K562 (cell line): ENCODE results near the gene TEX14. TPM values are rescaled to one million over a fixed set of nuclear protein-coding genes. Genes with fewer than 3 reads are reported as not detected.

Source experiments
- CBFB ChIP-seq: sonication (generic); formaldehyde crosslinking; IDR thresholded peaks from 2 replicates; pipeline ENCODE4 v1.4.0; 2020; ENCODE audit warnings: mild to moderate bottlenecking, missing genetic modification reagents
- CCAR2 ChIP-seq: fragments of 200-400 bp; formaldehyde crosslinking; IDR thresholded peaks from 2 replicates; pipeline ENCODE4 v1.6.1; 2017; ENCODE audit warnings: mild to moderate bottlenecking, low read depth, low read length
- CCNT2 ChIP-seq: IDR thresholded peaks from 2 replicates; pipeline ENCODE4 v1.6.1; 2011; ENCODE audit warnings: borderline replicate concordance, low read depth, mild to moderate bottlenecking, moderate library complexity, mixed read lengths, low read length; ENCODE audit not compliant: insufficient read length; ENCODE audit errors: extremely low read depth
- CEBPG ChIP-seq, 3 experiments: fragments of 200-800 bp in 1 of 3; sonication (Bioruptor generic) in 1 of 3; sonication (generic) in 1 of 3; formaldehyde crosslinking in 1 of 3; IDR thresholded peaks in 2 of 3; conservative IDR thresholded peaks in 1 of 3; 2 replicates each; pipeline versions ENCODE4 v1.6.1 to v1.8.0; 2016 to 2022; ENCODE audit warnings: missing compliant biosample characterization in 2 of 3, missing genetic modification characterization in 2 of 3, mild to moderate bottlenecking in 1 of 3, missing genetic modification reagents in 1 of 3
- HBP1 ChIP-seq: fragments of 450-650 bp; formaldehyde crosslinking; IDR thresholded peaks from 2 replicates; pipeline ENCODE4 v1.4.0; 2022; ENCODE audit warnings: missing genetic modification characterization
- HNRNPK ChIP-seq: fragments of 200-400 bp; formaldehyde crosslinking; IDR thresholded peaks from one replicate; pipeline ENCODE4 v1.6.1; 2018; ENCODE audit warnings: mild to moderate bottlenecking, low read depth, low read length; ENCODE audit not compliant: poor library complexity, severe bottlenecking
- JUNB ChIP-seq: fragments of 450-650 bp; formaldehyde crosslinking; conservative IDR thresholded peaks from 2 replicates; pipeline ENCODE4 v1.4.0; 2020; ENCODE audit warnings: mild to moderate bottlenecking
- KAT7 ChIP-seq: sonication (generic); formaldehyde crosslinking; IDR thresholded peaks from 2 replicates; pipeline ENCODE4 v1.8.0; 2022; ENCODE audit warnings: missing genetic modification reagents, mild to moderate bottlenecking, borderline replicate concordance
- MTF1 ChIP-seq: fragments of 250-450 bp; sonication (Bioruptor Pico); IDR thresholded peaks from 2 replicates; pipeline ENCODE4 v1.9.0; 2021; ENCODE audit warnings: moderate library complexity, mild to moderate bottlenecking, inconsistent platforms, borderline replicate concordance
- NCOA1 ChIP-seq: fragments of 450-650 bp; IDR thresholded peaks from 2 replicates; pipeline ENCODE4 v1.6.1; 2016; ENCODE audit warnings: low read depth
- NCOA2 ChIP-seq, 2 experiments: fragments of 450-650 bp; IDR thresholded peaks; 2 replicates each; pipeline ENCODE4 v1.6.1; 2018; ENCODE audit warnings: mild to moderate bottlenecking in 2 of 2, moderate library complexity in 1 of 2; ENCODE audit not compliant: partially characterized antibody in 2 of 2
- PCBP1 ChIP-seq: fragments of 200-400 bp; formaldehyde crosslinking; IDR thresholded peaks from 2 replicates; pipeline ENCODE4 v1.6.1; 2018; ENCODE audit warnings: mild to moderate bottlenecking, low read depth, low read length; ENCODE audit not compliant: poor library complexity, severe bottlenecking
- PHTF2 ChIP-seq: fragments of 250-450 bp; sonication (Bioruptor Pico); IDR thresholded peaks from 2 replicates; pipeline ENCODE4 v1.5.0; 2021; ENCODE audit warnings: mild to moderate bottlenecking
- RBBP5 ChIP-seq: fragments of 200-600 bp; sonication (generic); IDR thresholded peaks from 2 replicates; pipeline ENCODE4 v1.6.1; 2012; ENCODE audit warnings: borderline replicate concordance, mild to moderate bottlenecking, low read length, control low read depth, inconsistent platforms; ENCODE audit not compliant: insufficient read depth, poor library complexity, severe bottlenecking
- RBM15 ChIP-seq: fragments of 200-400 bp; formaldehyde crosslinking; IDR thresholded peaks from 2 replicates; pipeline ENCODE4 v1.6.1; 2018; ENCODE audit warnings: mild to moderate bottlenecking, low read length, moderate library complexity; ENCODE audit not compliant: insufficient read depth
- SMAD3 ChIP-seq: fragments of 450-650 bp; formaldehyde crosslinking; conservative IDR thresholded peaks from 2 replicates; pipeline ENCODE4 v1.4.0; 2020; ENCODE audit warnings: mild to moderate bottlenecking
- TARDBP ChIP-seq: fragments of 450-650 bp; IDR thresholded peaks from 2 replicates; pipeline ENCODE4 v1.6.1; 2016
- THAP7 ChIP-seq: fragments of 250-450 bp; sonication (Bioruptor Pico); IDR thresholded peaks from 2 replicates; pipeline ENCODE4 v1.5.0; 2021
- VEZF1 ChIP-seq: fragments of 200-800 bp; sonication (Bioruptor generic); IDR thresholded peaks from 2 replicates; pipeline ENCODE4 v1.6.1; 2017; ENCODE audit warnings: missing genetic modification characterization, missing compliant biosample characterization
- ZBTB1 ChIP-seq: sonication (generic); formaldehyde crosslinking; IDR thresholded peaks from 2 replicates; pipeline ENCODE4 v1.8.1; 2023; ENCODE audit warnings: missing genetic modification reagents, low read depth, mild to moderate bottlenecking, borderline replicate concordance
- ZNF165 ChIP-seq: fragments of 250-450 bp; sonication (Bioruptor Pico); IDR thresholded peaks from 2 replicates; pipeline ENCODE4 v1.4.0; 2020; ENCODE audit warnings: borderline replicate concordance
- ZNF274 ChIP-seq: IDR thresholded peaks from 2 replicates; pipeline ENCODE4 v1.6.1; 2011; ENCODE audit warnings: low read depth, mild to moderate bottlenecking, low read length, moderate library complexity, borderline replicate concordance
- ZNF41 ChIP-seq: fragments of 250-450 bp; sonication (Bioruptor Pico); conservative IDR thresholded peaks from 2 replicates; pipeline ENCODE4 v1.4.0; 2020; ENCODE audit warnings: mild to moderate bottlenecking
- ZNF431 ChIP-seq: sonication (generic); formaldehyde crosslinking; IDR thresholded peaks from 2 replicates; pipeline ENCODE4 v1.8.0; 2022; ENCODE audit warnings: mild to moderate bottlenecking, missing genetic modification reagents
- ZNF445 ChIP-seq: fragments of 250-450 bp; sonication (Bioruptor Pico); IDR thresholded peaks from 2 replicates; pipeline ENCODE4 v1.4.0; 2020; ENCODE audit warnings: low read depth, mild to moderate bottlenecking, moderate library complexity
- ZNF717 ChIP-seq: fragments of 250-450 bp; sonication (Bioruptor Pico); IDR thresholded peaks from 2 replicates; pipeline ENCODE4 v1.5.0; 2021
- polyA plus RNA-seq, 8 experiments: library from polyadenylated mRNA; depleted of rRNA in 4 of 8; stranded (reverse) in 5 of 8; unstranded in 3 of 8; fragments of >200 nt; fragmentation: Nextera tagmentation in 2 of 8; fragmentation: Illumina TruSeq in 1 of 8; extraction: Ambion mirVana in 2 of 8; extraction: Trizol in 1 of 8; gene quantifications; 2 replicates each; pipeline versions ENCODE4 v1.2.1 to v1.2.3, GENCODE V29; 2011 to 2014; ENCODE audit warnings: inconsistent platforms in 1 of 8, missing spikeins in 1 of 8
- total RNA-seq, 7 experiments: library from RNA; depleted of rRNA in 6 of 7; stranded (reverse); fragments of >200 nt in 6 of 7; fragmentation: Illumina TruSeq in 2 of 7; extraction: Trizol in 2 of 7; gene quantifications; 2 replicates each; pipeline versions ENCODE4 v1.2.1 to v1.2.3, GENCODE V29; 2011 to 2021; ENCODE audit warnings: low replicate concordance in 1 of 7

TEX14 gene
- total and polyA plus RNA-seq, 9 of the 15 experiments (the other 6 are each of a cell fraction or from before 2014, with no cell fraction given) = 0.05 to 0.12 (median 0.09) TPM; not detected in 1

GRCh38 chr17:58666858-58667267, 25.0 kb downstream of the TEX14 start (continued):
- TF ChIP-seq NCOA2 (IDR thresholded peaks at IDR 0.05; ENCODE audit: partially characterized antibody in 2 of 2) (no peak), CBFB (CRISPR knock-in tag) (no peak), ZNF431 (CRISPR knock-in tag) (no peak), VEZF1 (CRISPR knock-in tag) (peak; percentile 32; the same call in 1 of the 2 replicates), ZNF274 (no peak), JUNB (CRISPR knock-in tag) (peak; percentile 67), PHTF2 (CRISPR knock-in tag) (no peak), ZBTB1 (CRISPR knock-in tag) (no peak), HNRNPK (no peak), HBP1 (CRISPR knock-in tag) (no peak), ZNF165 (CRISPR knock-in tag) (peak; percentile 67; the same call in 1 of the 2 replicates), TARDBP (peak; percentile 96; the same call in 1 of the 2 replicates), ZNF717 (CRISPR knock-in tag) (no peak), PCBP1 (no peak), KAT7 (no peak), MTF1 (CRISPR knock-in tag) (no peak), CCAR2 (no peak), CCNT2 (no peak), THAP7 (no peak), ZNF41 (CRISPR knock-in tag) (0 out of 2 replicates have a peak, but pooled peaks have one; percentile 36), SMAD3 (CRISPR knock-in tag) (peak; percentile 83; the same call in 1 of the 2 replicates), RBBP5 (no peak), CEBPG (CRISPR knock-in tag; IDR thresholded peaks at IDR 0.05) (no peak), CEBPG (tag; conservative IDR thresholded peaks at IDR 0.05 in 1 of 2, IDR thresholded peaks at IDR 0.05 in 1 of 2) (peak in 1 of 2 experiments; percentile 20; a peak in 1 of 4 replicates), RBM15 (no peak), ZNF445 (no peak), NCOA1 (peak; percentile 95)
